HL-60 (cell line): ENCODE data around the gene EDARADD.
A peak's percentile ranks its signal among the peaks of the same experiment; 100 is the strongest.

ENCODE experiments used
- DNase-seq, 2 experiments: peaks; one replicate each; pipeline ENCODE4 v3.0.0-alpha.2; 2010 to 2020; ENCODE audit warnings: low read depth in 1 of 2, low spot score in 1 of 2
- H3K27ac ChIP-seq: fragments of 250-450 bp; sonication (Bioruptor Pico); replicated peaks from 2 replicates; pipeline ENCODE4 v1.5.1; 2020; ENCODE audit warnings: mild to moderate bottlenecking, moderate library complexity
- H3K27me3 ChIP-seq: fragments of 250-450 bp; sonication (Bioruptor Pico); 2 replicates; pipeline ENCODE4 v1.5.1; 2021; ENCODE audit warnings: mild to moderate bottlenecking, moderate library complexity; ENCODE audit not compliant: insufficient read depth, poor library complexity, severe bottlenecking
- H3K4me3 ChIP-seq: replicated peaks from 2 replicates; pipeline ENCODE4 v1.5.1; 2011; ENCODE audit warnings: mild to moderate bottlenecking, control low read depth, low read length; ENCODE audit not compliant: insufficient read depth
- CTCF ChIP-seq: IDR thresholded peaks from one replicate; pipeline ENCODE4 v1.5.1; 2011; ENCODE audit warnings: low read length, control low read depth, inconsistent platforms; ENCODE audit not compliant: insufficient read depth
- GABPA ChIP-seq: IDR thresholded peaks from 2 replicates; pipeline ENCODE4 v1.6.1; 2012; ENCODE audit warnings: low read depth
- POLR2AphosphoS5 ChIP-seq: IDR thresholded peaks from 2 replicates; pipeline ENCODE4 v1.6.1; 2012; ENCODE audit warnings: low read depth
- REST ChIP-seq: IDR thresholded peaks from 2 replicates; pipeline ENCODE4 v1.6.1; 2012; ENCODE audit warnings: low read depth; ENCODE audit not compliant: insufficient replicate concordance
- SPI1 ChIP-seq: IDR thresholded peaks from 2 replicates; pipeline ENCODE4 v1.6.1; 2012; ENCODE audit warnings: low read depth, mild to moderate bottlenecking, borderline replicate concordance

EDARADD gene

GRCh38 chr1:236522937-236523703 is 129.0 kb downstream of the EDARADD start:
- DNase-seq: no peak
- H3K4me3 ChIP-seq: peak overlapping the region; percentile 100
- H3K27ac ChIP-seq: peak overlapping the region; percentile 73
- TF ChIP-seq CTCF (no peak), POLR2AphosphoS5 (no peak), SPI1 (no peak), REST (no peak), GABPA (no peak)
- no peaks in the 10 kb centered on the region for H3K27me3 ChIP-seq

- DNase-seq: peak; percentile 77 to 87
- TF ChIP-seq GABPA: no peak
- TF ChIP-seq SPI1: peak; percentile 29; the same call in 1 of the 2 replicates
- TF ChIP-seq REST: no peak
- TF ChIP-seq POLR2AphosphoS5: peak; percentile 40; the same call in 1 of the 2 replicates
- TF ChIP-seq CTCF: no peak
- Histone ChIP-seq H3K4me3 (peak within 1 kb of the TSS; percentile 100), H3K27ac (peak within 1 kb of the TSS; percentile 73), H3K27me3 (no peaks in the 10 kb centered on the region)
These were observed 129.6 kb downstream of the EDARADD start, which contains the start of gene LGALS8 for GRCh38 chr1:236523704-236524141. LGALS8 (plus strand) TSS chr1:236523982; CDS start chr1:236526071, 2,089 bp downstream.

- peak; percentile 78 to 81 for DNase-seq
- no peaks in the 10 kb centered on the region for H3K27me3 ChIP-seq
- H3K4me3 ChIP-seq: peak overlapping the region; percentile 100
- H3K27ac ChIP-seq: peak overlapping the region; percentile 73
- TF ChIP-seq POLR2AphosphoS5: peak; percentile 40; the same call in 1 of the 2 replicates
- TF ChIP-seq SPI1: no peak
- peak; percentile 26 for TF ChIP-seq REST
- no peak for TF ChIP-seq GABPA
These were observed 130.2 kb downstream of the EDARADD start for GRCh38 chr1:236524142-236524894.
